HUES64 (cell line): ENCODE measurements around the gene FAM120AOS.

Experiments used
- H3K27ac ChIP-seq: 2 replicates; pipeline ENCODE4 v1.7.0; 2013; ENCODE audit warnings: low read depth, low read length, inconsistent platforms
- H3K27me3 ChIP-seq: 2 replicates; pipeline ENCODE4 v1.6.1; 2013; ENCODE audit warnings: mild to moderate bottlenecking, low read length; ENCODE audit not compliant: insufficient read depth
- H3K36me3 ChIP-seq: 2 replicates; pipeline ENCODE4 v1.6.1; 2013; ENCODE audit warnings: mild to moderate bottlenecking, low read length; ENCODE audit not compliant: insufficient read depth
- H3K4me1 ChIP-seq: 2 replicates; pipeline ENCODE4 v1.6.1; 2013; ENCODE audit warnings: mild to moderate bottlenecking, low read length, moderate library complexity; ENCODE audit not compliant: insufficient read depth
- H3K4me3 ChIP-seq: 2 replicates; pipeline ENCODE4 v1.5.1; 2013; ENCODE audit warnings: mild to moderate bottlenecking, low read length, moderate library complexity
- H3K9ac ChIP-seq: 2 replicates; pipeline ENCODE4 v1.6.1; 2013; ENCODE audit warnings: mild to moderate bottlenecking, low read depth, low read length
- H3K9me3 ChIP-seq: 2 replicates; pipeline ENCODE4 v1.6.1; 2013; ENCODE audit warnings: low read depth, low read length; ENCODE audit not compliant: insufficient read depth
- WGBS: fragments of 150-250, 120-280 bp; methylation state at CpG from one replicate; pipeline ENCODE4 v1.1.7; 2013; ENCODE audit warnings: missing lambda C conversion rate; 5-methylcytosine and 5-hydroxymethylcytosine counted together

The FAM120AOS gene

GRCh38 chr9:93467462-93467861 is 14.1 kb upstream of the FAM120AOS start:
- H3K36me3 ChIP-seq, result peaks cover 15% of the 10 kb centered on the region
- H3K4me3 ChIP-seq, result no peak overlapping the region
- no peak overlapping the region for H3K27ac ChIP-seq
- no peaks in the 10 kb centered on the region for H3K27me3 ChIP-seq
- 71% methylated on average over 1 of the region's 3 CpGs for WGBS
- peaks cover 63% of the 10 kb centered on the region for H3K4me1 ChIP-seq
- H3K9me3 ChIP-seq, result no peaks in the 10 kb centered on the region
- no peak overlapping the region for H3K9ac ChIP-seq

GRCh38 chr9:93467062-93467416 is 13.7 kb upstream of the FAM120AOS start:
- 72% methylated on average over 3 of the region's 3 CpGs for WGBS
- Histone ChIP-seq H3K27ac (no peak overlapping the region), H3K4me3 (no peak overlapping the region), H3K36me3 (peaks cover 11% of the 10 kb centered on the region), H3K9me3 (no peaks in the 10 kb centered on the region), H3K4me1 (peaks cover 63% of the 10 kb centered on the region), H3K9ac (no peak overlapping the region), H3K27me3 (no peaks in the 10 kb centered on the region)

GRCh38 chr9:93466416-93467061 is 13.2 kb upstream of the FAM120AOS start:
- H3K27me3 ChIP-seq, result no peaks in the 10 kb centered on the region
- WGBS, result 69% methylated on average over 7 of the region's 7 CpGs
- H3K9me3 ChIP-seq, result no peaks in the 10 kb centered on the region
- peaks cover 8% of the 10 kb centered on the region for H3K36me3 ChIP-seq
- H3K4me1 ChIP-seq, result peaks cover 63% of the 10 kb centered on the region
- peak overlapping the region; percentile 3; the same call in 1 of the 2 replicates for H3K4me3 ChIP-seq
- H3K9ac ChIP-seq, result no peak overlapping the region
- 0 out of 2 replicates have a peak overlapping the region, but pooled peaks have one; percentile 20 for H3K27ac ChIP-seq

- peaks cover 66% of the 10 kb centered on the region for H3K4me1 ChIP-seq
- 84% methylated on average over 5 of the region's 6 CpGs for WGBS
- H3K27me3 ChIP-seq, result no peaks in the 10 kb centered on the region
Measured at GRCh38 chr9:93465855-93466254, 12.5 kb upstream of the FAM120AOS start.

GRCh38 chr9:93464876-93465275 is 11.5 kb upstream of the FAM120AOS start:
- no peaks in the 10 kb centered on the region for H3K9me3 ChIP-seq
- H3K36me3 ChIP-seq, result no peaks in the 10 kb centered on the region
- 0 out of 2 replicates have a peak overlapping the region, but pooled peaks have one; percentile 16 for H3K27ac ChIP-seq
- H3K4me3 ChIP-seq, result no peak overlapping the region
- H3K27me3 ChIP-seq, result no peaks in the 10 kb centered on the region
- 45% methylated on average over 2 of the region's 2 CpGs for WGBS
- H3K9ac ChIP-seq, result no peak overlapping the region
- H3K4me1 ChIP-seq, result peaks cover 68% of the 10 kb centered on the region

More at GRCh38 chr9:93465855-93466254, 12.5 kb upstream of the FAM120AOS start:
- peaks cover under 1% of the 10 kb centered on the region for H3K36me3 ChIP-seq
- H3K4me3 ChIP-seq, result no peak overlapping the region
- no peak overlapping the region for H3K9ac ChIP-seq
- no peaks in the 10 kb centered on the region for H3K9me3 ChIP-seq
- H3K27ac ChIP-seq, result no peak overlapping the region

- no peaks in the 10 kb centered on the region; the same call in 1 of the 2 replicates for H3K36me3 ChIP-seq
- H3K27me3 ChIP-seq, result no peaks in the 10 kb centered on the region
- H3K4me3 ChIP-seq, result no peak overlapping the region
- H3K27ac ChIP-seq, result no peak overlapping the region
- H3K9me3 ChIP-seq, result no peaks in the 10 kb centered on the region
- 59% methylated on average over 2 of the region's 3 CpGs for WGBS
- H3K9ac ChIP-seq, result no peak overlapping the region
- H3K4me1 ChIP-seq, result peaks cover 63% of the 10 kb centered on the region
Measured at GRCh38 chr9:93464395-93464794, 11.0 kb upstream of the FAM120AOS start.

GRCh38 chr9:93463638-93464248 is 10.4 kb upstream of the FAM120AOS start:
- Histone ChIP-seq H3K27me3 (no peaks in the 10 kb centered on the region), H3K9ac (no peak overlapping the region), H3K27ac (no peak overlapping the region), H3K36me3 (no peaks in the 10 kb centered on the region; the same call in 1 of the 2 replicates), H3K9me3 (no peaks in the 10 kb centered on the region), H3K4me1 (peaks cover 60% of the 10 kb centered on the region), H3K4me3 (no peak overlapping the region)
- WGBS, result 97% methylated on average over 4 of the region's 4 CpGs

- no peaks in the 10 kb centered on the region for H3K9me3 ChIP-seq
- H3K36me3 ChIP-seq, result no peaks in the 10 kb centered on the region; the same call in 1 of the 2 replicates
- no peak overlapping the region for H3K9ac ChIP-seq
- peaks cover 44% of the 10 kb centered on the region for H3K4me1 ChIP-seq
- no peaks in the 10 kb centered on the region for H3K27me3 ChIP-seq
- WGBS, result 100% methylated on average over 2 of the region's 2 CpGs
- no peak overlapping the region for H3K27ac ChIP-seq
- H3K4me3 ChIP-seq, result no peak overlapping the region
Measured at GRCh38 chr9:93461821-93462220, 8.4 kb upstream of the FAM120AOS start.

- no CpG with 5 or more reads among the region's 1 CpG for WGBS
- Histone ChIP-seq H3K9ac (no peak overlapping the region), H3K36me3 (no peaks in the 10 kb centered on the region; the same call in 1 of the 2 replicates), H3K4me1 (peaks cover 39% of the 10 kb centered on the region), H3K4me3 (no peak overlapping the region), H3K27me3 (no peaks in the 10 kb centered on the region), H3K9me3 (no peaks in the 10 kb centered on the region), H3K27ac (no peak overlapping the region)
Measured at GRCh38 chr9:93461414-93461743, 8.0 kb upstream of the FAM120AOS start.

GRCh38 chr9:93460689-93461413 is 7.5 kb upstream of the FAM120AOS start:
- Histone ChIP-seq H3K4me3 (no peak overlapping the region), H3K27me3 (no peaks in the 10 kb centered on the region), H3K4me1 (peaks cover 34% of the 10 kb centered on the region), H3K9me3 (no peaks in the 10 kb centered on the region), H3K36me3 (no peaks in the 10 kb centered on the region; the same call in 1 of the 2 replicates), H3K27ac (no peak overlapping the region), H3K9ac (no peak overlapping the region)
- 91% methylated on average over 3 of the region's 3 CpGs for WGBS

GRCh38 chr9:93459432-93459847 is 6.1 kb upstream of the FAM120AOS start:
- H3K27me3 ChIP-seq, result no peaks in the 10 kb centered on the region
- H3K4me3 ChIP-seq, result no peak overlapping the region
- no peak overlapping the region for H3K9ac ChIP-seq
- no peak overlapping the region for H3K27ac ChIP-seq
- H3K36me3 ChIP-seq, result peaks cover 9% of the 10 kb centered on the region
- H3K9me3 ChIP-seq, result no peaks in the 10 kb centered on the region
- peaks cover 29% of the 10 kb centered on the region for H3K4me1 ChIP-seq
